ENCODE results near the gene SLIT2.

DNA sequence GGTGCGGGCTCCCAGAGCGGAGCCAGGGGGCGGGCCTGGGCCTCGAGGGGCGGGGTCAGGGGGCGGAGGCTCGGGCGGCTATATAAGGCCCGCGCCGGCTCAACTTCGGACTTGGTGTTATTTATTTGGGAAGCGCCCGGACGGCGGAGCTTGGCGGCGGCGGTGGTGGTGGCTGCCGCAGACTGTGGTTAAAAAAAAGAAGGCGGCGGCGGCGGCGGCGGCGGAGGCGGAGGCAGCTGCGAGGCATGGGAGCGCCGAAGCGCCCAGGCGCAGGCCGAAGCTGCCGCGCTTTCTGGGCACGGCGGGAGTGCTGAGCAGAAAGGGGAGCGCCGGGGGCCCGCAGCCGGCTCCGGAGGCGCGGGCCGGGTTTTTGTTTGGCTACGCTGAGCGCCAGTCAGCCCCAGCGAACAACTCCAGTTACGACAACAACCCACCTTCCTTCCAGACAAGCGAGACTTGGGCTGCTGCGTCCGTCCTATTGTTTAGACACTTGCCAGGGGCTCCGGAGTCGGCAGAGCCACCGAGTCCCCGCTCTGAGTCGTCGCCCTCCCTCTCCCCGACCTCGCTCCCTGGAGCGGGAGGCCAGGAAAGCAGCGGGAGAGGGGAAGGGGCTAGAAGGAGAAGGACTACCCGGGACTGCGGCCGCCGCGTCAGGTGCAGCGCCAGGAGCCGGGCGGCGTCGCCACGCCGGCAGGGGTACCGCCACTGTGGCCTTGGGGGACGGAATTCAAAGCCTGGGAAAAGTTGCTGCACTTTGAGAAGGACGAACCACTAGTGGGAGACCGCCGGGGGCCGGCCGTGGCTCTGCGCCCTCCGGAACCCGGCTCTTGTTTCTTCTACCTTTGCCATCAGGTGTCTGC, at the start of gene SLIT2:
- TF ChIP-seq YY1 (IDR thresholded peaks at IDR 0.05; ENCODE audit: insufficient read depth, insufficient read length) (no peak), SUZ12 (IDR thresholded peaks at IDR 0.05; ENCODE audit: extremely low read depth, insufficient read depth, insufficient read length) (no peak), ZNF274 (IDR thresholded peaks at IDR 0.05; ENCODE audit: low read depth, low read length) (no peak)
